ENCODE data around the gene C2orf68.
"Not testable (repeated sequence)": the region's sequence is repeated elsewhere in the genome, so short reads cannot be mapped to it uniquely, and the experiment has no call there.

Gene C2orf68

GRCh38 chr2:85611705-85612587 lies at the start of gene C2orf68:
Gene C2orf68 (minus strand): TSS chr2:85612066. CDS start chr2:85611984, 82 bp downstream.
- DNase-seq (ENCODE audit: low spot score) = peak; percentile 86

- no peak for DNase-seq (ENCODE audit: low spot score)
Measured at GRCh38 chr2:85661139-85661858, 49.4 kb upstream of the C2orf68 start.

- DNase-seq (ENCODE audit: low spot score) = no peak
Measured at GRCh38 chr2:85660725-85661124, 48.9 kb upstream of the C2orf68 start.

- DNase-seq (ENCODE audit: low spot score) = not testable (repeated sequence)
Measured at GRCh38 chr2:85660301-85660700, 48.4 kb upstream of the C2orf68 start.

GRCh38 chr2:85659324-85659981 lies 47.6 kb upstream of the C2orf68 start:
- no peak for DNase-seq (ENCODE audit: low spot score)

- DNase-seq (ENCODE audit: low spot score) = not testable (repeated sequence)
Measured at GRCh38 chr2:85657399-85657798, 45.5 kb upstream of the C2orf68 start.

- DNase-seq (ENCODE audit: low spot score) = no peak
Measured at GRCh38 chr2:85656468-85656867, 44.6 kb upstream of the C2orf68 start.

- DNase-seq (ENCODE audit: low spot score) = no peak
Measured at GRCh38 chr2:85655961-85656417, 44.1 kb upstream of the C2orf68 start.

- DNase-seq (ENCODE audit: low spot score) = no peak
Measured at GRCh38 chr2:85653996-85654395, 42.1 kb upstream of the C2orf68 start.

- DNase-seq (ENCODE audit: low spot score) = no peak
Measured at GRCh38 chr2:85652056-85652455, 40.2 kb upstream of the C2orf68 start.

GRCh38 chr2:85651097-85651496 lies 39.2 kb upstream of the C2orf68 start:
- DNase-seq (ENCODE audit: low spot score) = no peak

- no peak for DNase-seq (ENCODE audit: low spot score)
Measured at GRCh38 chr2:85650456-85650855, 38.6 kb upstream of the C2orf68 start.

- no peak for DNase-seq (ENCODE audit: low spot score)
Measured at GRCh38 chr2:85649201-85650190, 37.6 kb upstream of the C2orf68 start.

GRCh38 chr2:85648619-85649018 lies 36.8 kb upstream of the C2orf68 start:
- no peak for DNase-seq (ENCODE audit: low spot score)

GRCh38 chr2:85647823-85648526 lies 36.1 kb upstream of the C2orf68 start:
- DNase-seq (ENCODE audit: low spot score) = no peak

GRCh38 chr2:85646166-85646565 lies 34.3 kb upstream of the C2orf68 start:
- no peak for DNase-seq (ENCODE audit: low spot score)

GRCh38 chr2:85644909-85645308 lies 33.0 kb upstream of the C2orf68 start:
- DNase-seq (ENCODE audit: low spot score) = no peak

GRCh38 chr2:85642725-85643124 lies 30.9 kb upstream of the C2orf68 start:
- no peak for DNase-seq (ENCODE audit: low spot score)

GRCh38 chr2:85635636-85636035 lies 23.8 kb upstream of the C2orf68 start:
- no peak for DNase-seq (ENCODE audit: low spot score)

- DNase-seq (ENCODE audit: low spot score) = no peak
Measured at GRCh38 chr2:85635011-85635410, 23.1 kb upstream of the C2orf68 start.

GRCh38 chr2:85631316-85631715 lies 19.4 kb upstream of the C2orf68 start:
- no peak for DNase-seq (ENCODE audit: low spot score)
